GM12892 (cell line): ENCODE results near the gene SERPINE1.

Experiments used
- POLR2A ChIP-seq: IDR thresholded peaks from 2 replicates; pipeline ENCODE4 v1.6.1; 2011; ENCODE audit warnings: low read depth, low read length, control low read depth
- POLR2AphosphoS5 ChIP-seq: IDR thresholded peaks from 2 replicates; pipeline ENCODE4 v1.6.1; 2011; ENCODE audit warnings: low read depth, low read length, control low read depth
- TAF1 ChIP-seq: IDR thresholded peaks from 2 replicates; pipeline ENCODE4 v1.6.1; 2011; ENCODE audit warnings: low read depth, mild to moderate bottlenecking, control low read depth, low read length, borderline replicate concordance

GRCh38 chr7:101121991-101122932 is 4.6 kb upstream of the SERPINE1 start:
- TF ChIP-seq POLR2A (peak; percentile 36; the same call in 1 of the 2 replicates), POLR2AphosphoS5 (no peak), TAF1 (no peak)
